Measurements from ENCODE around the gene NAP1L5.

NAP1L5 gene

GRCh38 chr4:88713782-88714181, 16.2 kb upstream of the NAP1L5 start:
- in situ Hi-C loops (cut with HindIII; ENCODE audit: low pct_unique_long_range_greater_than_20kb, low sequenced_read_pairs) = no loop called here
- no peak for TF ChIP-seq JUND (IDR thresholded peaks at IDR 0.05; ENCODE audit: low read depth)
- no peak for DNase-seq (ENCODE audit: low read depth in 1 of 2, low spot score in 1 of 2)

DNA sequence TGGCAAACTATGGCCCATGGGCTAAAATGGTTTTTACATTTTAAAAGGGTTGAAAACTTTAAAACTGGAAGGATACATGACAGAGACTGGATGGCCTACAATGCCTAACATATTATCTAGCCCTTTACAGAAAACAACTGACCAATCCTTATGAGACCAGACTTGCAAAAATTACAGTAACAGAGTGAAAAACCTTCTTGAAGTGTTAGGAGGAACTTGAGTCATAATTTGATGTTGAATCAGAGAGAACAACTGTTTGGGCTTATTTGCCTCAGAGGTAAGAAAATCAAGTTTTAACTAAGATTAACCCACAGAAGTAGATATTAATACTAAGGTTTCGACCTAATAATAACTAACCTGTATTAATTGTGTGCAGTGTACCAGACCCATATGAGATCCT, 12.4 kb upstream of the NAP1L5 start:
- TF ChIP-seq JUND (IDR thresholded peaks at IDR 0.05; ENCODE audit: low read depth) = no peak
- no peak for DNase-seq (ENCODE audit: low read depth in 1 of 2, low spot score in 1 of 2)
- in situ Hi-C loops (cut with HindIII; ENCODE audit: low pct_unique_long_range_greater_than_20kb, low sequenced_read_pairs) = no loop called here

DNA sequence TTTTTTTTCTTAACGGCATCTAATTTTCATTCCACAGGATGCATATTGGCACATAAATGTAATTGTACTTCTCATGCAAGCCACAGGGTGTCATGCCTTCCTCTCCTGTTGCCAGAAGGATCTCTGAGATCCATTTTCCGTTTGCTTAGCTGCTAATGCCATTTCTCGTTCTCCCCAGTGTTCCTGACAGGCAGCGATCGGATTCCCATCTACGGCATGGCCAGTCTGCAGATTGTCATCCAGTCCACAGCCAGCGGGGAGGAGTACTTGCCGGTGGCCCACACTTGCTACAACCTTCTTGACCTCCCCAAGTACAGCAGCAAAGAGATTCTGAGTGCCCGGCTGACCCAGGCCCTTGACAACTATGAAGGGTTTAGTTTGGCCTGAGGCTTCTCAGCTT, 8.9 kb upstream of the NAP1L5 start:
- no peak for TF ChIP-seq JUND (IDR thresholded peaks at IDR 0.05; ENCODE audit: low read depth)
- DNase-seq (ENCODE audit: low read depth in 1 of 2, low spot score in 1 of 2) = peak; percentile 2 to 77
- in situ Hi-C loops (cut with HindIII; ENCODE audit: low pct_unique_long_range_greater_than_20kb, low sequenced_read_pairs) = no loop called here

- no peak for TF ChIP-seq JUND (IDR thresholded peaks at IDR 0.05; ENCODE audit: low read depth)
- in situ Hi-C loops (cut with HindIII; ENCODE audit: low pct_unique_long_range_greater_than_20kb, low sequenced_read_pairs) = no loop called here
- DNase-seq (ENCODE audit: low read depth in 1 of 2, low spot score in 1 of 2) = no peak
Measured at GRCh38 chr4:88705805-88706492, 8.3 kb upstream of the NAP1L5 start.

DNA sequence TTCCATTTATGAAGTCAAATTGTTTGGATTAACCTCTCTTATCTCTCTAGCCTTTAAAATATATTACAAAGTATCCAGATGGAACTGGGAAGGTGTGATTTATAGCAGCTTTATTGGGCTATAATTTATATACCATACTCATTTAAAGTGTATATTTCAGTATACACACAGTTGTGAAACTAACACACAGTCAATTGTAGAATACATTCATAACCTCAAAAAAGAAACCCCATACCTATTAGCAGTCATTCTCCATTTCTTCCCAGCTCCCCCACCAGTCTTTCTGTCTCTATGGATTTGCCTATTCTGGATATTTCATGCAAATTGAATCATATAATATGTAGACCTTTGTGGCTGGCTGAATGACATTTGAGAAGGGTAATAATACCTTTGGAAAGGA, 7.6 kb upstream of the NAP1L5 start:
- DNase-seq (ENCODE audit: low read depth in 1 of 2, low spot score in 1 of 2) = no peak
- in situ Hi-C loops (cut with HindIII; ENCODE audit: low pct_unique_long_range_greater_than_20kb, low sequenced_read_pairs) = no loop called here
- no peak for TF ChIP-seq JUND (IDR thresholded peaks at IDR 0.05; ENCODE audit: low read depth)

GRCh38 chr4:88702782-88703181, 5.2 kb upstream of the NAP1L5 start:
- no peak for DNase-seq (ENCODE audit: low read depth in 1 of 2, low spot score in 1 of 2)
- no peak for TF ChIP-seq JUND (IDR thresholded peaks at IDR 0.05; ENCODE audit: low read depth)
- in situ Hi-C loops (cut with HindIII; ENCODE audit: low pct_unique_long_range_greater_than_20kb, low sequenced_read_pairs) = no loop called here

- in situ Hi-C loops (cut with HindIII; ENCODE audit: low pct_unique_long_range_greater_than_20kb, low sequenced_read_pairs) = no loop called here
- TF ChIP-seq JUND (IDR thresholded peaks at IDR 0.05; ENCODE audit: low read depth) = no peak
- DNase-seq (ENCODE audit: low read depth in 1 of 2, low spot score in 1 of 2) = no peak
Measured at GRCh38 chr4:88698519-88698918, 890 bp upstream of the NAP1L5 start.

DNA sequence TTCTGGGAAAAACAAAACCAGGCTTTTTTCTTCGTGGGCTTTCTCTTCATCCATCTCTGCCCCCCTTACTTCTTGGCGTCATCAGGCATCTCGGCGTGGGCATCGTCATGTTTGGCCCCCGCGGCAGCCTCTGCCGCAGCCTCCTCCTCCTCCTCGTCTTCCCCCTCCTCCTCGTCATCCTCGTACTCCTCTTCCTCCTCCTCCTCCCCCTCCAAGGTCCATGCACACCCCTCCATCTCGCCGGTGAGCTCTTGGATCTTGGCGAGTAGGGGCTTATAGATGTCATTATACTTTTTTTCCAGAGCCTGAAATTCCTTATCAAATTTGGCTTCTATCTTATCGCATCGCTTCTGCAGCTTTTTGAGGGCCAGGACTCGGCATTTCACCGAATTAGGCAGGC, 488 bp downstream of the NAP1L5 start:
- in situ Hi-C loops (cut with HindIII; ENCODE audit: low pct_unique_long_range_greater_than_20kb, low sequenced_read_pairs) = no loop called here
- no peak for DNase-seq (ENCODE audit: low read depth in 1 of 2, low spot score in 1 of 2)

DNA sequence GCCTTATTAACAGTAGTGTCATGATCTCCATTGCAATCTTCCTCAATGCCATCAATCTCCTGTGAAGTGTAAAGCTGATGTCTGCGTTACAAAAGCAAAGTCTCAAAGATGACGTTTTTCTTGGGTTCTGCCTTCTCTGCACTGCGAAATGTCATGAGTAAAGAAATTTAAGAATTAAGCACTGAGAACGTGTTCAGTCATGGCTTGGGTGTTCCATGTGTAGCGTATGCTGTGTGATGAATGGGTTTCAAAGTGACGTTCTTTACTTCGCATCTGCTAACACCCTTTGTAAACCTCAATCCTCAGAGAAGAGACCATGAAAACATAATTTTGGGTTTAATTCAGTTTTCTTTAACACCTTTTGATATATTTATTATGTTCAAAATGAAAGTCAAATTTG, 999 bp downstream of the NAP1L5 start:
- TF ChIP-seq JUND (IDR thresholded peaks at IDR 0.05; ENCODE audit: low read depth) = no peak
- DNase-seq (ENCODE audit: low read depth in 1 of 2, low spot score in 1 of 2) = no peak
- in situ Hi-C loops (cut with HindIII; ENCODE audit: low pct_unique_long_range_greater_than_20kb, low sequenced_read_pairs) = no loop called here

More for the DNA sequence above, 488 bp downstream of the NAP1L5 start:
- TF ChIP-seq JUND (IDR thresholded peaks at IDR 0.05; ENCODE audit: low read depth) = no peak

- DNase-seq (ENCODE audit: low read depth in 1 of 2, low spot score in 1 of 2) = no peak
- in situ Hi-C loops (cut with HindIII; ENCODE audit: low pct_unique_long_range_greater_than_20kb, low sequenced_read_pairs) = no loop called here
- no peak for TF ChIP-seq JUND (IDR thresholded peaks at IDR 0.05; ENCODE audit: low read depth)
Measured at GRCh38 chr4:88693792-88694191, 3.8 kb downstream of the NAP1L5 start.

DNA sequence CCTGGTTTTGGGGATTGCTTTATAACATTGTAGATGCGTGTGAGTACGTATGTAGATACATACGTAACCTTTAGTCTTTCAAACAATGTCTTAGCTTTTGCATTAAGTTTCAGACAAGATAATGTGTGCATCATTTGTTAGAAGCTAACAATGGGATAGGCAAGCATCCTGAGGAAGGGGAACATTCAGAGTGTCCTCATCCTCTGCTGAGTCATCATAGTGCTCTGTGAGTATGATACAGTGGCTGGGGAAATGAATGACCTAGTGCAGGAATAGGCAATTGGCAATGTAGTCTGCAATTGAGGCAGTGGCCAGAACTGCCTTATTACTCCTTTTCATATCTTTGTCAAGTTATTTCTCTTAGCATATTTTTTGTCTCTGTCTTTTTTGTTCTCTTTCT, 7.3 kb downstream of the NAP1L5 start:
- no peak for TF ChIP-seq JUND (IDR thresholded peaks at IDR 0.05; ENCODE audit: low read depth)
- in situ Hi-C loops (cut with HindIII; ENCODE audit: low pct_unique_long_range_greater_than_20kb, low sequenced_read_pairs) = no loop called here
- DNase-seq (ENCODE audit: low read depth in 1 of 2, low spot score in 1 of 2) = no peak

DNA sequence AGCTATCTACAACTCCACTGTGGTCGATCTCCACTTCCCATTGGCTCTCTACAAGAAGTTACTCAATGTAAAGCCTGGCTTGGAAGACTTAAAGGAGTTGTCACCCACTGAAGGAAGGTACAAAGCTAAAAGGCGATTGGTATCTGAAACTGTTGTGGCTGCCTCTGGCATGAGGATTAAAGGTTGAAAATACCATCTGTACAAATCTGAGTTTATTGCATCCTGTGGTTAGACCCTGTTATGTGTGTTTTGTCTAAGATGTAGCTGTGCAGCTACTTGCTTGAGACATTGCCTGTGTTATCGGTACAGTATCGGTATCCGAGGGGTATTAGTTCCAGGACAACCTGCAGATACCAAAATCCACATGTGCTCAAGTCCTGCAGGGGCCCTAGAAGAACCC, 16.4 kb downstream of the NAP1L5 start:
- no peak for TF ChIP-seq JUND (IDR thresholded peaks at IDR 0.05; ENCODE audit: low read depth)
- no peak for DNase-seq (ENCODE audit: low read depth in 1 of 2, low spot score in 1 of 2)
- in situ Hi-C loops (cut with HindIII; ENCODE audit: low pct_unique_long_range_greater_than_20kb, low sequenced_read_pairs) = no loop called here

DNA sequence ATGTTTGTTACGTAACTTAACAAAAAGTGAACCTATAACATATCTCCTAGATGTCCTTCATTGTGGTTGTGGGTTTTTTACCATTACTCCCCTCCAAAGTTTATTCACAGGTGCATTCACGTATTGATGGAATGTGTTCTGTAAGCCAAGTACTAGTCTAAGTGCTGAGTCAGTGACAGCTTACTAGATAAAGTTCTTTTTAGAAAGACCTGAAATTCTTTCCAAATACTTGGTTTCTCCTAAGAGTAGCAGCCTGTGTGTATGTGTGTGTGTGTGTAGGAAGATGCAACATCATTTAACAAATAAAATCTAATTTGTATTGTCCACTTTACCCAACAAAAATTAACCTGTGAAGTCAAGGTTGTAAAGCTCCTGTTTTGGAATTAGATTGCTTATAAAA, 22.1 kb downstream of the NAP1L5 start:
- DNase-seq (ENCODE audit: low read depth in 1 of 2, low spot score in 1 of 2) = no peak
- no peak for TF ChIP-seq JUND (IDR thresholded peaks at IDR 0.05; ENCODE audit: low read depth)
- in situ Hi-C loops (cut with HindIII; ENCODE audit: low pct_unique_long_range_greater_than_20kb, low sequenced_read_pairs) = no loop called here

- no peak for DNase-seq (ENCODE audit: low read depth in 1 of 2, low spot score in 1 of 2)
- in situ Hi-C loops (cut with HindIII; ENCODE audit: low pct_unique_long_range_greater_than_20kb, low sequenced_read_pairs) = no loop called here
- TF ChIP-seq JUND (IDR thresholded peaks at IDR 0.05; ENCODE audit: low read depth) = no peak
Measured at GRCh38 chr4:88674979-88675378, 22.6 kb downstream of the NAP1L5 start.

All from T47D (cell line).